ENCODE data around the gene CEACAM16. TPM values are rescaled to one million over a fixed set of nuclear protein-coding genes. Genes with fewer than 3 reads are reported as not detected.
A peak's percentile ranks its signal among the peaks of the same experiment; 100 is the strongest.

Gene CEACAM16
- total RNA-seq, 2 donors from 2014 or later = 0.52 TPM; not detected in 1

DNA sequence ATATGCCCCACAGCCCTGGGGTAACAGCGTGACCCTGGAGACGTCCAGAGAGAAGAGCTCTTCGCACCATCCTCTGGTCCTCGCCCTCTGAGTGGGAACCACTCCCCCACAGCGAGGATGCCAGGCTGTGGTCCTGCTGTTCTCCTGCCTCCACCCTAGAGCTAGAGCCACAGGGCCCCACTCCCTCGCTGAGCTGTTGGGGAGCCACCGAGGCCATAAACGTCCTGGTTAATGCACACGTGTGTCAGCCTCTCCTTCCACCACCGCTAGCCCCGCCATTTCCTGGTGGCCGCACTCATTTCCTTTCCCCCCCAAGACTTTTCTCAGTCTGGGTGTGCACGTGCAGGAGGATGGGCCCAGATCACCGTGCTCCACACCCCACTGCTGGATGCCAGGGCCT, 11.5 kb downstream of the CEACAM16 start:
- intact Hi-C loops (cut with DNase I) = no loop called here
- Histone ChIP-seq H3K36me3 (peaks cover 4% of the 10 kb centered on the region), H3K9me3 (no peaks in the 10 kb centered on the region), H3K9ac (ENCODE audit: low read depth in 2 of 2, low read length in 2 of 2) (no peak overlapping the region), H3K27ac (no peak overlapping the region), H3K4me1 (no peaks in the 10 kb centered on the region), H3K4me3 (no peak overlapping the region), H3K27me3 (no peaks in the 10 kb centered on the region)
- DNase-seq = no peak
- TF ChIP-seq, protein P1, sequence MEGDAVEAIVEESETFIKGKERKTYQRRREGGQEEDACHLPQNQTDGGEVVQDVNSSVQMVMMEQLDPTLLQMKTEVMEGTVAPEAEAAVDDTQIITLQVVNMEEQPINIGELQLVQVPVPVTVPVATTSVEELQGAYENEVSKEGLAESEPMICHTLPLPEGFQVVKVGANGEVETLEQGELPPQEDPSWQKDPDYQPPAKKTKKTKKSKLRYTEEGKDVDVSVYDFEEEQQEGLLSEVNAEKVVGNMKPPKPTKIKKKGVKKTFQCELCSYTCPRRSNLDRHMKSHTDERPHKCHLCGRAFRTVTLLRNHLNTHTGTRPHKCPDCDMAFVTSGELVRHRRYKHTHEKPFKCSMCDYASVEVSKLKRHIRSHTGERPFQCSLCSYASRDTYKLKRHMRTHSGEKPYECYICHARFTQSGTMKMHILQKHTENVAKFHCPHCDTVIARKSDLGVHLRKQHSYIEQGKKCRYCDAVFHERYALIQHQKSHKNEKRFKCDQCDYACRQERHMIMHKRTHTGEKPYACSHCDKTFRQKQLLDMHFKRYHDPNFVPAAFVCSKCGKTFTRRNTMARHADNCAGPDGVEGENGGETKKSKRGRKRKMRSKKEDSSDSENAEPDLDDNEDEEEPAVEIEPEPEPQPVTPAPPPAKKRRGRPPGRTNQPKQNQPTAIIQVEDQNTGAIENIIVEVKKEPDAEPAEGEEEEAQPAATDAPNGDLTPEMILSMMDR (IDR thresholded peaks at IDR 0.05) = no peak

DNA sequence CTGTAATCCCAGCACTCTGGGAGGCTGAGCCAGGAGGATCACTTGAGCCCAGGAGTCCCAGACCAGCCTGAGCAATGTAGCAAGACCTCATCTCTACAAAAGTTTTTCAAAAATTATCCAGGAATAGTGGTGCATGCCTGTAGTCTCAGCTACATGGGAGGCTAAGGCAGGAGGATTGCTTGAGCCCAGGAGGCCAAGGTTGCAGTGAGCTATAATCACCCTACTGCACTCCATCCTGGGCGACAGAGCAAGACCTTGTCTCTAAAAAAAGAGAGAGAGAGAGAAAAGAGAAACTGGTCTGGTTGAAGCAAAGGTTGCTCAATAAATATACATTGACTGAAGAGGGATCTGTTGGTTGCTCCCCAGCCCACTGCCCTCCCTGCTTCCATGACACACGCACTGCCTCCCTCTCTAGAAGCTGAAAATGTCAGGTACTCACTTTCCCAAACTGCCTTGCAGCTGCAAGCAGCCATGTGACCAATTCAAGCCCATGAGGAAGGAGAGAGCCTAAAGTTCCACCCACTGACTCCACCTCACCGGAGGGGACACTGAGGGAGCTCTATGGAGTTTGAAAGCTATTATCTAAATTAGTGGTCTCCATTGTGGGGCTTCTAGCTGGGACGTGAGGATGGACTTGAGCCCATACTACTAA, 14.0 kb downstream of the CEACAM16 start:
- H3K4me1 ChIP-seq = no peaks in the 10 kb centered on the region
- TF ChIP-seq, protein P1 (IDR thresholded peaks at IDR 0.05) = no peak
- H3K9me3 ChIP-seq = no peaks in the 10 kb centered on the region
- no peak for DNase-seq
- no peak overlapping the region for H3K4me3 ChIP-seq
- peaks cover 4% of the 10 kb centered on the region for H3K36me3 ChIP-seq
- intact Hi-C loops (cut with DNase I) = no loop called here
- no peaks in the 10 kb centered on the region for H3K27me3 ChIP-seq
- no peak overlapping the region for H3K9ac ChIP-seq (ENCODE audit: low read depth in 2 of 2, low read length in 2 of 2)
- no peak overlapping the region for H3K27ac ChIP-seq

DNA sequence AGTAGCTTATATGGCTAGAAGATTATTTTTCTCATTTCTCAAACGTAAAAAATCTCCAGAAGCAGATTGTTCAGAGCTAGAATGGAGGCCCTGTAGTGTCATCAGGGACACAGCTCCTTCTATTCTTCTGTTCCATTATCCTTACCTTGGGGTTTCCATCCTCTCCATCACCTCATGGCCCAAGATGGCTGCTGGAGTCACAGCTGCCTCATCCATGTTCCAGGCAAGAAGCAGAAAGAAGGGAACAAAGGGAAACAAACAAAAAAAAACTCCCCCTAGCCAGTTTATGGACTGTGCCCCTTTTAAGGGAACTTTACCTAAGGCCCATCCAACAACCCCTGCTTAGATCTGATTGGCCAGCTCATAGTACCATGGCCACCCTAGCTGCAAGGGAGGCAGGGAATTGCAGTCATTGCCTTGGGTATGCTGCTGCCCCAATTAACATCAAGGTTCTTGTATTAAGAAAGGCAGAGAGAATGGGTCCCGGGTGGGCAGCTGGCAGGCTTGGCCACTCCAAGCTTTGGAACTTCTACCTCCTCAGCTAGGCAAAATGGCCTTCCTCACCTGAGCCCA, 15.7 kb downstream of the CEACAM16 start:
- no peaks in the 10 kb centered on the region for H3K9me3 ChIP-seq
- intact Hi-C loops (cut with DNase I) = no loop called here
- H3K4me1 ChIP-seq = peaks cover 7% of the 10 kb centered on the region
- DNase-seq = no peak
- no peak overlapping the region for H3K4me3 ChIP-seq
- no peak overlapping the region for H3K27ac ChIP-seq
- TF ChIP-seq, protein P1 (IDR thresholded peaks at IDR 0.05) = no peak
- no peak overlapping the region for H3K9ac ChIP-seq (ENCODE audit: low read depth in 2 of 2, low read length in 2 of 2)
- H3K36me3 ChIP-seq = peaks cover 4% of the 10 kb centered on the region
- no peaks in the 10 kb centered on the region for H3K27me3 ChIP-seq

DNA sequence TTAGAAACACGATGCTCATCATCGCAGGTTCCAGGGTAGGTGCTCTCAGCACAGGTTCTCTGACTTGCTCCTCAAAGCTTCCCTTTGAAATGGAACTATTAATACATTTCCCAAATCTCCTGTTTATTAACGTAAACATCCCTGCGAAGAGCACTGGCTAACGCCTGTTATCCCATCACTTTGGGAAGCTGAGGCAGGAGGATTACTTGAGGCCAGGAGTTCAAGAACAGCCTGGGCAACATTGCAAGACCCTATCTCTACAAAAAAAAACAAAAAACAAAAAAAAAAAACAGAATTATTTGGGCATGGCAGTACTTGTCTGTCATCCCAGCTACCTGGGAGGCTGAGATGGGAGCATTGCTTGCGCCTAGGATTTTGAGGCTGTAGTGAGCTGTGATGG, 18.7 kb downstream of the CEACAM16 start:
- H3K4me1 ChIP-seq = peaks cover 7% of the 10 kb centered on the region
- peak overlapping the region; percentile 73 for H3K27ac ChIP-seq
- no peaks in the 10 kb centered on the region for H3K9me3 ChIP-seq
- no peak overlapping the region for H3K4me3 ChIP-seq
- H3K9ac ChIP-seq (ENCODE audit: low read depth in 2 of 2, low read length in 2 of 2) = no peak overlapping the region
- TF ChIP-seq, protein P1 (IDR thresholded peaks at IDR 0.05) = no peak
- H3K36me3 ChIP-seq = peaks cover 4% of the 10 kb centered on the region
- H3K27me3 ChIP-seq = no peaks in the 10 kb centered on the region
- DNase-seq = no peak
- intact Hi-C loops (cut with DNase I) = no loop called here

DNA sequence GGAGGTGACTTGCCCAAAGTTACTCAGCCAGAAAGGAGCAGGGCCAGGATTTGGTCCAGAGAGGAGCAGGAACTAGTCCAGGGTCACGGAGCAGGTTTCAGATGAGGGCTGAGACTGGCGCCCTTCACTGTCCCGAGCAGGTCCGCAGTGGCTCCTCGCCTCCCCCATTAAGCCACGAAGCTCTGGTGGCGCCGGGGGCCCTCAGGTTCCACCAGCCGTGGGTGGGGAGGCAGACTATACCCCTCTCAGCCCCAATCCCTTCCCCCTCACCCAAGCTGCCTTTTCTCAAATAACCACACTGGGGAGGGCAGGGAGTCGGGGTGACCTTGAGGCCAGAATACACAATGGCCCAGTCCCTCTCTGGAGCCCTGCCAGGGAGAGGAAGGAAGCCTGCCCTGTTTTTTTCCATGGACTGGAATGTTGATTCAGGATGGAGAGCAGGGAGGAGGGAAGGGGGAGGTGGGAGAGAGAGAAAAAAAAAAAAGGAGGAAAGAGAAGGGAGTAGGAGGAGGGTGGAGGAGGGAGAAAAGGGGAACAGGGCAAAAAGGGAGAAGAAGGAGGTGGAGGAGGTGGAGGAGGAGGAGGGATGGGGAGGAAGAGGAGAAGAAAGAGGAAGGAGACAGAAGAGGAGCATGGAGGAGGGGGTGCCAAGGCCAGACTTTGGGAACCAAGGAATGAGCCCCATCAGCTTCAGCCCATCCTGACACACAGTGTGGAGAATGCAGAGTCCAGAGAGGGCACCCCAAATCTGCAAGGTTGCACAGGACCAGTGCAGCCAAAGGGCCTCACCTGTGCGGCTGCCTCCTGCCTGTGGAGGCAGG, 19.7 kb downstream of the CEACAM16 start:
- H3K27ac ChIP-seq = peak overlapping the region; percentile 73
- H3K4me3 ChIP-seq = no peak overlapping the region
- TF ChIP-seq, protein P1 (IDR thresholded peaks at IDR 0.05) = no peak
- DNase-seq = peak; percentile 90
- peak overlapping the region; percentile 50 to 87 for H3K9ac ChIP-seq (ENCODE audit: low read depth in 2 of 2, low read length in 2 of 2)
- H3K4me1 ChIP-seq = peaks cover 7% of the 10 kb centered on the region
- no peaks in the 10 kb centered on the region for H3K27me3 ChIP-seq
- H3K36me3 ChIP-seq = peaks cover 4% of the 10 kb centered on the region
- H3K9me3 ChIP-seq = no peaks in the 10 kb centered on the region
- intact Hi-C loops (cut with DNase I) = no loop called here
